Mucosa of descending colon (tissue), 3 donors: ENCODE measurements around the gene MNX1. TPM values are rescaled to one million over a fixed set of nuclear protein-coding genes. Genes with fewer than 3 reads are reported as not detected.
A peak's percentile ranks its signal among the peaks of the same experiment; 100 is the strongest.

Experiments used
- ATAC-seq: fragments of 200-7000 bp; cut with Tn5 transposase; one replicate; pipeline ENCODE4 v1.9.1; 2020; ENCODE audit warnings: mild to moderate bottlenecking, moderate library complexity
- DNase-seq, 3 donors: peaks; one replicate each; pipeline ENCODE4 v3.0.0-alpha.2; 2020
- H3K36me3 ChIP-seq: fragments of 200-600 bp; one replicate; pipeline ENCODE4 v1.8.0; 2021; ENCODE audit warnings: low read depth, mild to moderate bottlenecking
- H3K4me1 ChIP-seq: fragments of 200-600 bp; one replicate; pipeline ENCODE4 v1.8.0; 2021; ENCODE audit warnings: low read depth, mild to moderate bottlenecking
- H3K4me3 ChIP-seq: fragments of 200-600 bp; one replicate; pipeline ENCODE4 v1.8.0; 2021; ENCODE audit warnings: mild to moderate bottlenecking
- H3K9me3 ChIP-seq: fragments of 200-600 bp; one replicate; pipeline ENCODE4 v1.8.0; 2021; ENCODE audit warnings: mild to moderate bottlenecking
- CTCF ChIP-seq: fragments of 200-600 bp; IDR thresholded peaks from one replicate; pipeline ENCODE4 v1.8.0; 2022; ENCODE audit warnings: antibody characterized with exemption, mild to moderate bottlenecking
- intact Hi-C, 2 donors: fragments of 100-400 bp; cut with DNase I in 1 of 2; cut with micrococcal nuclease in 1 of 2; formaldehyde crosslinking; loops; one replicate each; pipeline versions ENCODE4 v1.11.0 to v1.11.1; 2022; cut with DNase I, micrococcal nuclease
- total RNA-seq, 3 donors: library from RNA; stranded (reverse); fragmentation: NEBNext Ultra II Directional in 2 of 3; extraction: Animal tissue kit (Norgen Biotek cat#: 25700) in 2 of 3; gene quantifications; one replicate each; pipeline versions ENCODE4 v1.2.1 to v1.2.4, GENCODE V29; 2021 to 2023
- donor health status: DM: no; HTN: no; CAD: no; lungs with moderate emphysema.
- donor health status: DM: no; HTN: no; CAD: no.
- donor health status: DM: no; HTN: yes; CAD: no.

The MNX1 gene
- total RNA-seq, 3 donors from 2014 or later, result 9.7 to 24.9 (median 24.0) TPM

GRCh38 chr7:157032644-157033482 is 22.4 kb upstream of the MNX1 start:
- Histone ChIP-seq H3K36me3 (no peaks in the 10 kb centered on the region), H3K4me3 (no peak overlapping the region), H3K9me3 (no peaks in the 10 kb centered on the region), H3K4me1 (peaks cover 5% of the 10 kb centered on the region)
- intact Hi-C loops, result no loop called here
- no peak for TF ChIP-seq CTCF
- no peak for ATAC-seq
- no peak for DNase-seq

GRCh38 chr7:157032128-157032527 is 21.7 kb upstream of the MNX1 start:
- H3K4me3 ChIP-seq, result no peak overlapping the region
- TF ChIP-seq CTCF, result no peak
- ATAC-seq, result no peak
- H3K4me1 ChIP-seq, result peaks cover 6% of the 10 kb centered on the region
- H3K36me3 ChIP-seq, result no peaks in the 10 kb centered on the region
- intact Hi-C loops, result no loop called here
- no peaks in the 10 kb centered on the region for H3K9me3 ChIP-seq
- DNase-seq, result no peak

GRCh38 chr7:157028199-157028903 is 17.9 kb upstream of the MNX1 start:
- ATAC-seq, result no peak
- intact Hi-C loops, result no loop called here
- Histone ChIP-seq H3K4me3 (no peak overlapping the region), H3K9me3 (no peaks in the 10 kb centered on the region), H3K4me1 (peaks cover 6% of the 10 kb centered on the region), H3K36me3 (no peaks in the 10 kb centered on the region)
- TF ChIP-seq CTCF, result no peak
- no peak for DNase-seq

- peaks cover 10% of the 10 kb centered on the region for H3K4me1 ChIP-seq
- intact Hi-C loops, result no loop called here
- no peak overlapping the region for H3K4me3 ChIP-seq
- no peaks in the 10 kb centered on the region for H3K36me3 ChIP-seq
- no peak for DNase-seq
- ATAC-seq, result peak; percentile 90
- H3K9me3 ChIP-seq, result no peaks in the 10 kb centered on the region
- no peak for TF ChIP-seq CTCF
Measured at GRCh38 chr7:157027568-157028198, 17.2 kb upstream of the MNX1 start.

- intact Hi-C loops, result no loop called here
Measured at GRCh38 chr7:157024716-157025115, 14.3 kb upstream of the MNX1 start.

More at GRCh38 chr7:157024716-157025115, 14.3 kb upstream of the MNX1 start:
- Histone ChIP-seq H3K4me3 (no peak overlapping the region), H3K4me1 (peaks cover 29% of the 10 kb centered on the region), H3K36me3 (no peaks in the 10 kb centered on the region), H3K9me3 (no peaks in the 10 kb centered on the region)
- TF ChIP-seq CTCF, result no peak
- ATAC-seq (no peak), DNase-seq (no peak)
